Measurements from ENCODE around the gene PPP1R37.

GRCh38 chr19:45146251-45146650 lies 53.3 kb downstream of the PPP1R37 start:
- TF ChIP-seq CTCF (IDR thresholded peaks at IDR 0.05; ENCODE audit: poor library complexity) = no peak
- TF ChIP-seq EZH2 (IDR thresholded peaks at IDR 0.05; ENCODE audit: borderline replicate concordance) = no peak
- TF ChIP-seq EZH2phosphoT487 (IDR thresholded peaks at IDR 0.05; ENCODE audit: low read depth, severe bottlenecking, unreplicated experiment) = no peak
